ENCODE data around the gene FOXM1. TPM values are rescaled to one million over a fixed set of nuclear protein-coding genes. Genes with fewer than 3 reads are reported as not detected.

FOXM1 gene
- total and polyA plus RNA-seq, 2 of the 13 experiments (the other 11 are each of a cell fraction or from before 2014, with no cell fraction given): 17.1 to 25.9 TPM

DNA sequence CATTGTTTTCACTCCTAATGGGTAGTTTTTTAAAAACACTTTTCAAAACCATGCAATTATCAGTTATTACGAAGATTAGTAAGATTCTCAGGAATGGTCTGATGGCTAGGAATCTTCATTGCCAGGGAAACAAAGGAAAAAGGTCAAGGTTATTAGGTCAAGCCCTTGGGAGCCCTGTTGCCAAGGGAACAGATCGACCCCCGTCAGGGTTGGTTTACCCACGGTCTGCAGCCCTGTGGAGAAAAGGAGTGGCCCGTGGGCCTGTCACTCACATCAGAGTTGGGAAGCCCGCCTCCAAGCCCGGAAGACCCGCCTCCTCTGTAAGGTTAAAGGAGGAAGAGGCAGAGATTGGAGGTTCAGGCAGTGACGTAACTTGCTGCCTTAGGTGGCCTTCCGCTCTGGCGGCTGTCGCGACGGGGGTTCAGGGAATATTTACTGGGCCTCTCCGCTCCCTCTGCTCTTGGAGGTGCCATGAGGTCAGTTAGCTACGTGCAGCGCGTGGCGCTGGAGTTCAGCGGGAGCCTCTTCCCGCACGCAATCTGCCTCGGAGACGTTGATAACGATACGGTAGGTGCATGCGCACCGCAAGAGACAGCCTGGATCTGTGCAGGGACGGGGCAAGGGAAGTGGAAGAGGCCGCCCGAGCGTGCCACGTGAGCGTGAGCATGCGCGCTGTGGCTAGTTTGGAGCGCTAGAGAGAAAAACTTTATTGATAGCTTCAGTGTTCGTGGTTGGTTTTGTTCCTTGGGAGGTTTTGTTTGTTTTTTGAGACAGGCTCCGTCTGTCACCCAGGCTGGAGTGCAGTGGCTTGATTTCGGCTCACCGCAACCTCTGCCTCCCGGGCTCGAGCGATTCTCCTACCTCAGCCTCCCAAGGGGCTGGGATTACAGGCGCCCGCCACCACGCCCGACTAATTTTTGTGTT, 64.4 kb downstream of the FOXM1 start, which contains the start of gene ITFG2 (continued):
- TF ChIP-seq, protein P1, sequence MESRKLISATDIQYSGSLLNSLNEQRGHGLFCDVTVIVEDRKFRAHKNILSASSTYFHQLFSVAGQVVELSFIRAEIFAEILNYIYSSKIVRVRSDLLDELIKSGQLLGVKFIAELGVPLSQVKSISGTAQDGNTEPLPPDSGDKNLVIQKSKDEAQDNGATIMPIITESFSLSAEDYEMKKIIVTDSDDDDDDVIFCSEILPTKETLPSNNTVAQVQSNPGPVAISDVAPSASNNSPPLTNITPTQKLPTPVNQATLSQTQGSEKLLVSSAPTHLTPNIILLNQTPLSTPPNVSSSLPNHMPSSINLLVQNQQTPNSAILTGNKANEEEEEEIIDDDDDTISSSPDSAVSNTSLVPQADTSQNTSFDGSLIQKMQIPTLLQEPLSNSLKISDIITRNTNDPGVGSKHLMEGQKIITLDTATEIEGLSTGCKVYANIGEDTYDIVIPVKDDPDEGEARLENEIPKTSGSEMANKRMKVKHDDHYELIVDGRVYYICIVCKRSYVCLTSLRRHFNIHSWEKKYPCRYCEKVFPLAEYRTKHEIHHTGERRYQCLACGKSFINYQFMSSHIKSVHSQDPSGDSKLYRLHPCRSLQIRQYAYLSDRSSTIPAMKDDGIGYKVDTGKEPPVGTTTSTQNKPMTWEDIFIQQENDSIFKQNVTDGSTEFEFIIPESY (CRISPR knock-in tag; IDR thresholded peaks at IDR 0.05): peak; percentile 62
- TF ChIP-seq ZNF773 (CRISPR knock-in tag; IDR thresholded peaks at IDR 0.05; ENCODE audit: borderline replicate concordance) (0 out of 2 replicates have a peak, but pooled peaks have one; percentile 43), ZBTB1 (CRISPR knock-in tag; IDR thresholded peaks at IDR 0.05; ENCODE audit: borderline replicate concordance) (0 out of 2 replicates have a peak, but pooled peaks have one; percentile 68), MBNL3 (CRISPR knock-in tag; conservative IDR thresholded peaks at IDR 0.05) (no peak), ZNF878 (CRISPR knock-in tag; IDR thresholded peaks at IDR 0.05) (peak; percentile 70; the same call in 1 of the 2 replicates), KLF16 (CRISPR knock-in tag; IDR thresholded peaks at IDR 0.05) (peak; percentile 51 to 54; a peak in 1 of 4 replicates), ARNT (IDR thresholded peaks at IDR 0.05) (no peak), ZSCAN20 (CRISPR knock-in tag; IDR thresholded peaks at IDR 0.05; ENCODE audit: borderline replicate concordance) (no peak), FOSL2 (CRISPR knock-in tag; IDR thresholded peaks at IDR 0.05) (no peak; the same call in 1 of the 2 replicates), SALL1 (CRISPR knock-in tag; IDR thresholded peaks at IDR 0.05) (peak; percentile 97), TCF7L2 (IDR thresholded peaks at IDR 0.05; ENCODE audit: low read depth, low read length) (no peak), ZNF331 (CRISPR knock-in tag; IDR thresholded peaks at IDR 0.05) (peak; percentile 75), ZBTB20 (CRISPR knock-in tag; IDR thresholded peaks at IDR 0.05; ENCODE audit: borderline replicate concordance, low read depth) (peak; percentile 89; the same call in 1 of the 2 replicates), MED8 (CRISPR knock-in tag; IDR thresholded peaks at IDR 0.05; ENCODE audit: insufficient replicate concordance) (peak; percentile 48), ZMYM2 (CRISPR knock-in tag; IDR thresholded peaks at IDR 0.05) (no peak), ZBTB7B (CRISPR knock-in tag; IDR thresholded peaks at IDR 0.05) (peak; percentile 24; the same call in 1 of the 2 replicates), NR2F6 (IDR thresholded peaks at IDR 0.05) (peak; percentile 98), NR2F6 (CRISPR knock-in tag; IDR thresholded peaks at IDR 0.05) (peak; percentile 96), ZNF138 (CRISPR knock-in tag; IDR thresholded peaks at IDR 0.05; ENCODE audit: low read depth) (no peak), ZNF746 (CRISPR knock-in tag; IDR thresholded peaks at IDR 0.05) (peak; percentile 43; the same call in 1 of the 2 replicates)
- TF ChIP-seq, protein P2, sequence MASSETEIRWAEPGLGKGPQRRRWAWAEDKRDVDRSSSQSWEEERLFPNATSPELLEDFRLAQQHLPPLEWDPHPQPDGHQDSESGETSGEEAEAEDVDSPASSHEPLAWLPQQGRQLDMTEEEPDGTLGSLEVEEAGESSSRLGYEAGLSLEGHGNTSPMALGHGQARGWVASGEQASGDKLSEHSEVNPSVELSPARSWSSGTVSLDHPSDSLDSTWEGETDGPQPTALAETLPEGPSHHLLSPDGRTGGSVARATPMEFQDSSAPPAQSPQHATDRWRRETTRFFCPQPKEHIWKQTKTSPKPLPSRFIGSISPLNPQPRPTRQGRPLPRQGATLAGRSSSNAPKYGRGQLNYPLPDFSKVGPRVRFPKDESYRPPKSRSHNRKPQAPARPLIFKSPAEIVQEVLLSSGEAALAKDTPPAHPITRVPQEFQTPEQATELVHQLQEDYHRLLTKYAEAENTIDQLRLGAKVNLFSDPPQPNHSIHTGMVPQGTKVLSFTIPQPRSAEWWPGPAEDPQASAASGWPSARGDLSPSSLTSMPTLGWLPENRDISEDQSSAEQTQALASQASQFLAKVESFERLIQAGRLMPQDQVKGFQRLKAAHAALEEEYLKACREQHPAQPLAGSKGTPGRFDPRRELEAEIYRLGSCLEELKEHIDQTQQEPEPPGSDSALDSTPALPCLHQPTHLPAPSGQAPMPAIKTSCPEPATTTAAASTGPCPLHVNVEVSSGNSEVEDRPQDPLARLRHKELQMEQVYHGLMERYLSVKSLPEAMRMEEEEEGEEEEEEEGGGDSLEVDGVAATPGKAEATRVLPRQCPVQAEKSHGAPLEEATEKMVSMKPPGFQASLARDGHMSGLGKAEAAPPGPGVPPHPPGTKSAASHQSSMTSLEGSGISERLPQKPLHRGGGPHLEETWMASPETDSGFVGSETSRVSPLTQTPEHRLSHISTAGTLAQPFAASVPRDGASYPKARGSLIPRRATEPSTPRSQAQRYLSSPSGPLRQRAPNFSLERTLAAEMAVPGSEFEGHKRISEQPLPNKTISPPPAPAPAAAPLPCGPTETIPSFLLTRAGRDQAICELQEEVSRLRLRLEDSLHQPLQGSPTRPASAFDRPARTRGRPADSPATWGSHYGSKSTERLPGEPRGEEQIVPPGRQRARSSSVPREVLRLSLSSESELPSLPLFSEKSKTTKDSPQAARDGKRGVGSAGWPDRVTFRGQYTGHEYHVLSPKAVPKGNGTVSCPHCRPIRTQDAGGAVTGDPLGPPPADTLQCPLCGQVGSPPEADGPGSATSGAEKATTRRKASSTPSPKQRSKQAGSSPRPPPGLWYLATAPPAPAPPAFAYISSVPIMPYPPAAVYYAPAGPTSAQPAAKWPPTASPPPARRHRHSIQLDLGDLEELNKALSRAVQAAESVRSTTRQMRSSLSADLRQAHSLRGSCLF (CRISPR knock-in tag; IDR thresholded peaks at IDR 0.05; ENCODE audit: borderline replicate concordance): peak; percentile 71; the same call in 1 of the 2 replicates
- TF ChIP-seq, protein P3, sequence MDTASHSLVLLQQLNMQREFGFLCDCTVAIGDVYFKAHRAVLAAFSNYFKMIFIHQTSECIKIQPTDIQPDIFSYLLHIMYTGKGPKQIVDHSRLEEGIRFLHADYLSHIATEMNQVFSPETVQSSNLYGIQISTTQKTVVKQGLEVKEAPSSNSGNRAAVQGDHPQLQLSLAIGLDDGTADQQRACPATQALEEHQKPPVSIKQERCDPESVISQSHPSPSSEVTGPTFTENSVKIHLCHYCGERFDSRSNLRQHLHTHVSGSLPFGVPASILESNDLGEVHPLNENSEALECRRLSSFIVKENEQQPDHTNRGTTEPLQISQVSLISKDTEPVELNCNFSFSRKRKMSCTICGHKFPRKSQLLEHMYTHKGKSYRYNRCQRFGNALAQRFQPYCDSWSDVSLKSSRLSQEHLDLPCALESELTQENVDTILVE (CRISPR knock-in tag; IDR thresholded peaks at IDR 0.05): no peak; the same call in 1 of the 2 replicates
